ENCODE data around the gene IFI44L. TPM values are rescaled to one million over a fixed set of nuclear protein-coding genes. Genes with fewer than 3 reads are reported as not detected.

Gene IFI44L
- total RNA-seq, 1 donor from 2014 or later = 4.7 TPM

GRCh38 chr1:78640462-78640861, 20.2 kb downstream of the IFI44L start:
- no peak for DNase-seq (ENCODE audit: low read depth, low spot score)

DNA sequence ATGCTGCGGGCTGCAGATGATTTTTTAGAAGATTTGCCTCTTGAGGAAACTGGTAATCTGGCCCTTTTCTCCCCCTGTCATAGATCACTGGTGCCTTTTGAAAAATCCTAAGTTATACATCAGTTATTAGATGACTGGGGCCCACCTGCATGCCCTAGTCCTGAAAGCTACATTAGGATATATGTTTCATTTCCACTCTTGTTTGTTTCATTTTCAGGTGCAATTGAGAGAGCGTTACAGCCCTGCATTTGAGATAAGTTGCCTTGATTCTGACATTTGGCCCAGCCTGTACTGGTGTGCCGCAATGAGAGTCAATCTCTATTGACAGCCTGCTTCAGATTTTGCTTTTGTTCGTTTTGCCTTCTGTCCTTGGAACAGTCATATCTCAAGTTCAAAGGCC, 21.3 kb downstream of the IFI44L start:
- no peak for DNase-seq (ENCODE audit: low read depth, low spot score)

DNA sequence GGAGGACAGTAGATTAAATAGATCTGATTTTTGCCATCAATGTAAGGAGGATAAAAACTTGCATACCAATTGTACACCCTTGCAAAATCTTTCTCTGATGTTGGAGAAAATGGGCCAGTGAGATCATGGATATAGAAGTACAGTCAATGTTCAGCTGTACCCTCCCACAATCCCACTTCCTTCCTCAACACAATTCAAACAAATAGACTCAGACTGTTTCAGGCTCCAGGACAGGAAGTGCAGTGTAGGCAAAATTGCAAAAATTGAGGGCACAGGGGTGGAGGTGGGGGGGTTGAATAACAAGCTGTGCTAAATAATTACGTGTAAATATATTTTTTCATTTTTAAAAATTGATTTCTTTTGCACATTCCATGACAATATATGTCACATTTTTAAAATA, 25.5 kb downstream of the IFI44L start:
- no peak for DNase-seq (ENCODE audit: low read depth, low spot score)

DNA sequence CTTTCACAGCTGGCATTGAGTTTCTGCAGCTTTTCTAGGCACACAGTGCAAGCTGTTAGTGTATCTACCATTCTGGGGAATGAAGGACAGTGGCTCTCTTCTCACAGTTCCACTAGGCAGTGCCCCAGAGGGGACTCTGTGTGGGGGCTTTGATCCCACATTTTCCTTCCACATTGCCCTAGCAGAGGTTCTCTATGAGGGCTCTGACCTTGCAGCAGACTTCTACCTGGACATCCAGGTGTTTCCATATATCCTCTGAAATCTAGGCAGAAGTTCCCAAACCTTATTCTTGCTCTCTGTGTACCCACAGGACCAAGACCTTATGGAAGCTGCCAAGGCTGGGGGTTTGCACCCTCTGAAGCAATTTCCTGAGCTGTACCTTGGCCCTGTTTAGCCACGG, 27.0 kb downstream of the IFI44L start:
- no peak for DNase-seq (ENCODE audit: low read depth, low spot score)

- DNase-seq (ENCODE audit: low read depth, low spot score) = peak; percentile 68
Observed at GRCh38 chr1:78649628-78650027, 29.4 kb downstream of the IFI44L start, which contains the start of gene IFI44. Gene IFI44, plus strand, starts transcription at chr1:78649831. Its CDS starts 365 bp downstream, at chr1:78650196.

- DNase-seq (ENCODE audit: low read depth, low spot score) = no peak
Observed at GRCh38 chr1:78650114-78650660, 29.9 kb downstream of the IFI44L start.

GRCh38 chr1:78651241-78651640, 31.0 kb downstream of the IFI44L start:
- no peak for DNase-seq (ENCODE audit: low read depth, low spot score)

DNA sequence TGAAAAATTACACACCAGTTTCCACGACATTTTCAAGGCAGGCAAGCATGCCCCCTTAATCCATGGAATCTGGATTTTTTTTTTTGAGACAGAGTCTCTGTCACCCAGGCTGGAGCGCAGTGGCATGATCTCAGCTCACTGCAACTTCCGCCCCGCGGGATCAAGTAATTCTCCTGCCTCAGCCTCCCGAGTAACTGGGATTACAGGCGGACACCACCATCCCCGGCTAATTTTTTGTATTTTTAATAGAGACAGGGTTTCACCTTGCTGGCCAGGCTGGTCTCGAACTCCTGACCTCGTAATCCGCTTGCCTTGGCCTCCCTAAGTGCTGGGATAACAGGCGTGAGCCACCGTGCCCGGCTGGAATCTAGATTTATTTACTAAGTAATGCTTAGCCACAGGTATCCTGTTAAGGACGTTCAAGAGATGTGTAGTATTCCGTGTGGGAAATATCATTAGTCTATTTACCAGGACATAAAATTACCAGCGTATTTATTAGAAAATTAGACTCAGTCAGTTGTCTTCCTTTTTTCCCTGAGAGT, 31.8 kb downstream of the IFI44L start:
- DNase-seq (ENCODE audit: low read depth, low spot score) = no peak

DNA sequence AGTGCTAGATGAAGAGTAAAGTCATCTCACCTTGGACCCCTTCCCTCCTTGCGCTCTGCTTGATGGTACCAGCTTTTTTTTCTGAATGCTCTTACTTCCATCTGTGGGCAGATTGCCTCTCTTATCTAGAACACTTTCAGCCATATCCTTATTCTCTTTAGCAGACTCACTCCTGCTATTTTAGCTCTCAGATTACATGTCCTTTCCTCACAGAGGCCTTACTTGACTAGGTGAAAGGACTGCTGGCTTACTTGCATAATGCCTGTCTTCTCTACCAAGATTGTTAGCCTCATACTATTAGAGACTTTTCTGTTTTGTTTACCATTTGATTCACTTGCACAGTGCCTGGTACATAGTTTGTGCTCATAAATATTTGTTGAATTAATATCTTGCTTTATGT, 38.7 kb downstream of the IFI44L start:
- DNase-seq (ENCODE audit: low read depth, low spot score) = no peak

DNA sequence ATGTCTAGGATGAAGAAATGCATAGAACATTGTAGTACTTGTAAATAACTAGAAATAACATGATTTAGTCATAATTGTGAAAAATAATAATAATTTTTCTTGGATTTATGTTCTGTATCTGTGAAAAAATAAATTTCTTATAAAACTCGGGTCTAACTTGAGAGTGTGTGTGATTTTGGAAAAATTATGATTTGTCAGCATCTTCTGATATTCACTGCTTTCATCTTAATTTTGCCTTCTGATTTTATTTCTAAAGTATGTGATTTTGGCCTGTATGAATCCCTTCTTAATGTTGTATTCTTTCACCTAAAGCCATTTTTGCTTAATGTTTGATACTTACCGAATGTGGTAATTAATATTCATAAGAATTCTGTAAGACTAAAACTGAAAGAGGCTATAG, 43.7 kb downstream of the IFI44L start:
- DNase-seq (ENCODE audit: low read depth, low spot score) = no peak

DNA sequence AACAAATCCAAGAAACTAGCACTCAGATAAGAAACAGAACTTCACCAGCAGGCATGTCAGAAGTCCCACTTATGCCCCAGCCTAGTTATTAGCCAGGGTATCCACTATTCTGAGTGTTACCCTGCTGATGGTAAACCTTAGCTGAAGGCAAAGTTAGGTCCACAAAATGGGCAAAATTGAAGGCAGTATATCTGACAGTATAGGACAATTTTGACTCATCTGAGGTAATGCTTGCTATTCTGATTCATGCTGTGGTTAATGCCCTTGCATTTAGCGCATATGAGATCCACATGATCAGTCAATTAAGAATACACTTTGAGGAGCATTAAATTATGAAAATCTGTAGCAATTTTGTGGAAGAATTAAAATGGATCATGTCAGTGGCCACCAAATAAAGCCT, 44.5 kb downstream of the IFI44L start:
- DNase-seq (ENCODE audit: low read depth, low spot score) = no peak

- no peak for DNase-seq (ENCODE audit: low read depth, low spot score)
Observed at GRCh38 chr1:78665809-78666208, 45.6 kb downstream of the IFI44L start.

- DNase-seq (ENCODE audit: low read depth, low spot score) = no peak
Observed at GRCh38 chr1:78667939-78668338, 47.7 kb downstream of the IFI44L start.

GRCh38 chr1:78668427-78668826, 48.2 kb downstream of the IFI44L start:
- no peak for DNase-seq (ENCODE audit: low read depth, low spot score)

DNA sequence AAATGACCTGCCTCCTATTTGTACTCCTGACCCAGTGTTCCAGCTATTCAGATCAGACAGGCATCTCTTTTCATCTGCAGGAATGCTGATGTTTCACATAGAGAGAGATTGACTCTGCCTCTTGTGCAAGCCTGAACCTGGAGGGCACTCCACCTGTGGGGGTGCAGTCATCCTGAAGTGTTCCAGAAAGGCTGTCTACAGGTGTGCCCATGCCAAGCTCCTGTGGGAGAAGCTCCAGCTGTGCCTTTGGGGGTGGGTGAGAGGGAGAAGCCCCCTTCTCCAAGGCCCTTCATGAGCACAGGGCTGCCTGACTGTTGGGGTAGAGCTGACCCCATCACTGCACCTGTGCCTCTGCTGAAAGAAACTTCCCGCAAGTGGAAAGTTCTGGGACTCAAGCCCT, 52.2 kb downstream of the IFI44L start:
- DNase-seq (ENCODE audit: low read depth, low spot score) = no peak

GRCh38 chr1:78673120-78673519, 52.9 kb downstream of the IFI44L start:
- no peak for DNase-seq (ENCODE audit: low read depth, low spot score)

- peak; percentile 51 for DNase-seq (ENCODE audit: low read depth, low spot score)
Observed at GRCh38 chr1:78676347-78676982, 56.2 kb downstream of the IFI44L start.

DNA sequence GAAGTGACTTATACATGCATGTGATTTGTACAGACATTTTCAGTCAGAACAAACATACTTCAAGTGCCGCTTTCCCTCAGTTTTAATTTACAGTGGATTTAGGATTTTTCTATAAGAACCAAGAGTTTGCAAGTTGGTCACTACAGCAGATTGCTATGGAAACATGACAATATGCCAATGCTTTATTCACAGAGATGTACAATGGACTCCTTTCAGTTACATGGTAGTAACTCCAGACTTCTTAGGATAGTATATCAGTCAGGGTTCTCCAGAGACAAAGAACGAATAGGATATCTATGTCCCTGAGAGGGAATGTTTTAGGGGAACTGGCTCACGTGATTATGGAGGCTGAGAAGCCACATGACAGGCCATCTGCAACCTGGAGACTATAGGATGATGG, 56.7 kb downstream of the IFI44L start:
- no peak for DNase-seq (ENCODE audit: low read depth, low spot score)

- DNase-seq (ENCODE audit: low read depth, low spot score) = no peak
Observed at GRCh38 chr1:78677788-78678187, 57.5 kb downstream of the IFI44L start.

- no peak for DNase-seq (ENCODE audit: low read depth, low spot score)
Observed at GRCh38 chr1:78678324-78678723, 58.1 kb downstream of the IFI44L start.

DNA sequence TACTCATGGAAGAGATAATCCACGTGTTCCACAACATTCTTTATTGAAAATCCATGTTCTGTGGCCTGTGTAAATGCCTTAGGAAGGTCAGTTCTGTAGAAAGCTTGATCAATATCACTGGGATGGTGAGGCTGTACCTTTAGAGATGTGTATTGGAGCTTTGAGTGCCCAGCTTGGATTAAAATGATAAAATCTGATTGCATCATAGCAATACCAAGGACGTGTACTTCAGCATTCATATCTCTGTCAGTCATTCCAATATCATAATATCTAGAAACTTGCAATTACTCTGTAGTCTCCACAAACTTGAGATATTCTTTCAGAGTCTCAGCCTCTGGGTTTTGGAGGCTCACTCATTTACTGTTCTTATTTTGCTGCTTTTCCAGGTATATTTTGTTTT, 61.0 kb downstream of the IFI44L start:
- DNase-seq (ENCODE audit: low read depth, low spot score) = no peak

DNA sequence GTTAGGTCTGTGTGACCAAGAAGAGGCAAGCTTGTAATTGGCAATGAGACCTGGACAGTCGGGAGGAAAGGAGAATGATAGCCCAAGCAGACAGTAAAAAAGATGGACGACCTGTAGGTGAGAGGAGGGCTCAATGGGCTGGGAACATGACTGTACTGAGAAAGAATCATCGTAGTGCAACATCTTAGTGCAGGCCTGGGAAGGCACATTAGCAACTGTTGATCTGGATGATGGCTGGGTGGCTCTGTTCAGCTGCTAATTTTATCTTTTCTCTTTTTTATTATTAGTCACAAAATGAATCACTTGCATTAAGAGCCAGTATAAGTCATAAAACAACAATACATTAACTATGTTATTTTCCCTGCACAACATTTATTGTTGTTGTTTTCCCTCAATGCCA, 62.2 kb downstream of the IFI44L start:
- DNase-seq (ENCODE audit: low read depth, low spot score) = no peak

- no peak for DNase-seq (ENCODE audit: low read depth, low spot score)
Observed at GRCh38 chr1:78683079-78683478, 62.8 kb downstream of the IFI44L start.

Data from pulmonary artery endothelial cell (primary cell).